GM23338 (cell line): ENCODE data around the gene CACNA1D.

Experiments
- CTCF ChIP-seq, 2 experiments: fragments of 200-600 bp in 1 of 2; sonication (generic) in 1 of 2; conservative IDR thresholded peaks; 2 replicates each; pipeline versions ENCODE4 v1.5.1 to v1.6.1; 2016 to 2017; ENCODE audit warnings: antibody characterized with exemption in 2 of 2, low read depth in 2 of 2, mild to moderate bottlenecking in 2 of 2, moderate library complexity in 1 of 2
- EZH2 ChIP-seq: fragments of 200-600 bp; sonication (generic); IDR thresholded peaks from one replicate; pipeline ENCODE4 v1.8.0; 2017; ENCODE audit warnings: antibody characterized with exemption, mild to moderate bottlenecking, low read depth; ENCODE audit not compliant: unreplicated experiment
- REST ChIP-seq: IDR thresholded peaks from one replicate; pipeline ENCODE4 v1.6.1; 2018; ENCODE audit warnings: antibody characterized with exemption; ENCODE audit not compliant: unreplicated experiment

GRCh38 chr3:53657651-53658050, 163.2 kb downstream of the CACNA1D start:
- TF ChIP-seq CTCF (conservative IDR thresholded peaks at IDR 0.05; ENCODE audit: low read depth in 2 of 2) (no peak), EZH2 (no peak), REST (no peak)
